WI38 (cell line): Measurements from ENCODE around the gene TTC9C.

ENCODE experiments used
- H3K4me3 ChIP-seq: 2 replicates; pipeline ENCODE4 v1.5.1; 2011; ENCODE audit warnings: low read depth, mild to moderate bottlenecking, control low read depth, low read length
- TF ChIP-seq, protein P1 (sequence below): IDR thresholded peaks from 2 replicates; pipeline ENCODE4 v1.5.1; 2012; ENCODE audit warnings: low read depth, mild to moderate bottlenecking, control low read depth, low read length

Gene TTC9C

GRCh38 chr11:62757846-62758788, 29.8 kb downstream of the TTC9C start:
- H3K4me3 ChIP-seq: no peak overlapping the region
- TF ChIP-seq, protein P1, sequence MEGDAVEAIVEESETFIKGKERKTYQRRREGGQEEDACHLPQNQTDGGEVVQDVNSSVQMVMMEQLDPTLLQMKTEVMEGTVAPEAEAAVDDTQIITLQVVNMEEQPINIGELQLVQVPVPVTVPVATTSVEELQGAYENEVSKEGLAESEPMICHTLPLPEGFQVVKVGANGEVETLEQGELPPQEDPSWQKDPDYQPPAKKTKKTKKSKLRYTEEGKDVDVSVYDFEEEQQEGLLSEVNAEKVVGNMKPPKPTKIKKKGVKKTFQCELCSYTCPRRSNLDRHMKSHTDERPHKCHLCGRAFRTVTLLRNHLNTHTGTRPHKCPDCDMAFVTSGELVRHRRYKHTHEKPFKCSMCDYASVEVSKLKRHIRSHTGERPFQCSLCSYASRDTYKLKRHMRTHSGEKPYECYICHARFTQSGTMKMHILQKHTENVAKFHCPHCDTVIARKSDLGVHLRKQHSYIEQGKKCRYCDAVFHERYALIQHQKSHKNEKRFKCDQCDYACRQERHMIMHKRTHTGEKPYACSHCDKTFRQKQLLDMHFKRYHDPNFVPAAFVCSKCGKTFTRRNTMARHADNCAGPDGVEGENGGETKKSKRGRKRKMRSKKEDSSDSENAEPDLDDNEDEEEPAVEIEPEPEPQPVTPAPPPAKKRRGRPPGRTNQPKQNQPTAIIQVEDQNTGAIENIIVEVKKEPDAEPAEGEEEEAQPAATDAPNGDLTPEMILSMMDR: no peak

DNA sequence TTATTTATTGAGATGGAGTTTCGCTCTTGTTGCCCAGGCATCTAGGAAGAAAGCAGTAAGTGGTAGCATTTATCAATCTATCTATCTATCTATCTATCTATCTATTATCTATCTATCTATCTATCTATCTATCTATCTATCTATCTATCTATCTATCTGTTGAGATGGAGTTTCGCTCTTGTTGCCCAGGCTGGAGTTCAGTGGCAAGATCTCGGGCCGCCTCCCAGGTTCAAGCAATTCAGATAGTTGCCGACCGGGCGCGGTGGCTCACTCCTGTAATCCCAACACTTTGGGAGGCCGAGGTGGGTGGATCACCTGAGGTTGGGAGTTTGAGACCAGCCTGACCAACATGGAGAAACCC, 32.6 kb downstream of the TTC9C start:
- peak overlapping the region; percentile 71 for H3K4me3 ChIP-seq

GRCh38 chr11:62770778-62771143, 42.5 kb downstream of the TTC9C start:
- TF ChIP-seq, protein P1: no peak

DNA sequence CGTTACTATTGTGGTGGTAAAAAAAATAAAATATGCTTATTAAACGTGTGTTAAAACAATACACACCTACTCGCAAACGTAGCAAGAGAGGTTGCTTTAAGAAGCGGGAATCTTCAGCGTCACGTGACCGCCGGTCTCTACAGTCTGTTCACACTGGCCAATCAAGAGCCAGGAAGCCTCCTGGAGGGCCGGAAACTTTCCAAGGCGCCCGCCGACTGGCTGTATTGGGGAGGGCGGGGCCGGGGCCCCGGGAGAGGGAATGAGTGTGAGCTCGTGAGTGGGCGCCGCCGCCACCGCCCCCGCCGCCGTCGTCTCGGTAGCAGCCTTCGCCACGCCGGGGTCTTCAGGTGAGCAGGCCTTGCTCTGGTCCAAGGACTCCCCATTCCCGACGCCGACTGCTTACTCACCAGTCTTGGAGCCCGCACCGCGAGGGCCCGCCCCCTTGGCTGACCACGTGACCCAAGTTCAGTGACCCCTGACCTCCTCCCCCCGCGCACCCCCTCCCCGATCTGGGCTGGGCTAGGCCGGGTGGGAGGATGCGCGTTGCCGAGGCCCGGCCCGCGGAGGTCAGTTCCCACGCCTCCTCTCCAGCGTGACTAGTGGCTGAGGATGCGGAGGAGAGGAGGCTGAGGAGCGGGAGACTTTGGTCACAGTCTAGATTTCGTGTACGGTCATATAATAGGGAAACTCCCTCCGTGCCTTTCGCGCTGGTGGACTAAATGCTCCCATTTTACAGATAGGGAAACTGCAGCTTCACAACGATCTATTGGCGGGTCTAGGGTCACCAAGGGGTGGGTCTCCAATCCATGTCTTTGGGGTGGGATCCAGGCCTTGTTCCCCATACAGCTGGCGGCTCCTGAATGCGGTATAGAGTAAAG, 43.1 kb downstream of the TTC9C start, which contains the start of gene TAF6L:
TAF6L (plus strand) TSS at position 253 of the 878 bp plus-strand sequence. CDS start 4,388 bp downstream, outside the sequence.
- peak within 1 kb of the TSS; percentile 67 for H3K4me3 ChIP-seq
- TF ChIP-seq, protein P1: no peak

More at GRCh38 chr11:62770778-62771143, 42.5 kb downstream of the TTC9C start:
- H3K4me3 ChIP-seq: peak overlapping the region; percentile 67

- TF ChIP-seq, protein P1: no peak
Observed at GRCh38 chr11:62774407-62774806, 46.1 kb downstream of the TTC9C start.

GRCh38 chr11:62775646-62776045, 47.4 kb downstream of the TTC9C start:
- TF ChIP-seq, protein P1: no peak
- H3K4me3 ChIP-seq: no peak overlapping the region

More at GRCh38 chr11:62774407-62774806, 46.1 kb downstream of the TTC9C start:
- H3K4me3 ChIP-seq: no peak overlapping the region

GRCh38 chr11:62777389-62777788, 49.1 kb downstream of the TTC9C start:
- TF ChIP-seq, protein P1: no peak
- H3K4me3 ChIP-seq: no peak overlapping the region
